IMR-90 (cell line): ENCODE measurements around the gene PF4V1. TPM values are rescaled to one million over a fixed set of nuclear protein-coding genes. Genes with fewer than 3 reads are reported as not detected.

Experiments
- ATAC-seq: fragments of 200-7000 bp; cut with Tn5 transposase; 2 replicates; pipeline ENCODE4 v1.9.1; 2020; ENCODE audit warnings: low read depth, mild to moderate bottlenecking, moderate library complexity
- BruUV-seq: library from RNA; stranded (reverse); fragments of 400-500 nt; replicated peaks from 2 replicates; lab custom pipeline; 2021; lab: Mats Ljungman, UMichigan
- CTCF ChIA-PET: fragments of 300-600 bp; formaldehyde crosslinking; extraction: SDS; loops from one replicate; lab custom pipeline; 2021; ENCODE audit warnings: antibody characterized with exemption; lab: Yijun Ruan, JAX
- POLR2A ChIA-PET: fragments of 300-600 bp; sonication (Branson Sonifier 250); formaldehyde crosslinking; loops from one replicate; lab custom pipeline; 2022; ENCODE audit warnings: antibody characterized with exemption; ENCODE audit not compliant: unreplicated experiment; lab: Charles Lee
- DNase-seq: peaks from one replicate; pipeline ENCODE4 v3.0.0; 2013
- H2AFZ ChIP-seq: replicated peaks from 2 replicates; pipeline ENCODE3; 2013; ENCODE audit warnings: low read length, mild to moderate bottlenecking; ENCODE audit not compliant: poor library complexity
- H2AK5ac ChIP-seq: 2 replicates; pipeline ENCODE4 v1.6.1; 2013; ENCODE audit warnings: low read depth, low read length, inconsistent platforms
- H2AK9ac ChIP-seq: replicated peaks from 2 replicates; pipeline ENCODE3; 2013; ENCODE audit warnings: mild to moderate bottlenecking, low read depth, low read length, moderate library complexity; ENCODE audit not compliant: poor library complexity
- H2BK120ac ChIP-seq: 2 replicates; pipeline ENCODE4 v1.6.1; 2013; ENCODE audit warnings: low read depth, low read length, inconsistent platforms
- H2BK15ac ChIP-seq: 3 replicates; pipeline ENCODE4 v1.6.1; 2013; ENCODE audit warnings: low read depth, low read length, inconsistent platforms
- H2BK20ac ChIP-seq: 2 replicates; pipeline ENCODE4 v1.6.1; 2013; ENCODE audit warnings: low read depth, mild to moderate bottlenecking, inconsistent platforms, low read length, moderate library complexity
- H2BK5ac ChIP-seq: 2 replicates; pipeline ENCODE4 v1.6.1; 2013; ENCODE audit warnings: mild to moderate bottlenecking, low read depth, low read length, inconsistent platforms; ENCODE audit not compliant: poor library complexity, severe bottlenecking
- H3K14ac ChIP-seq: replicated peaks from 2 replicates; pipeline ENCODE4 v1.6.1; 2013; ENCODE audit warnings: low read depth, low read length, inconsistent platforms
- H3K18ac ChIP-seq: 2 replicates; pipeline ENCODE4 v1.6.1; 2013; ENCODE audit warnings: low read depth, low read length, control low read depth
- H3K23ac ChIP-seq: 2 replicates; pipeline ENCODE4 v1.6.1; 2013; ENCODE audit warnings: low read depth, low read length, inconsistent platforms
- H3K27ac ChIP-seq: 2 replicates; pipeline ENCODE4 v1.5.1; 2013; ENCODE audit warnings: mild to moderate bottlenecking, control low read depth, low read length; ENCODE audit not compliant: insufficient read depth
- H3K27me3 ChIP-seq: 2 replicates; pipeline ENCODE4 v1.6.1; 2013; ENCODE audit warnings: low read length; ENCODE audit not compliant: control insufficient read depth, insufficient read depth
- H3K36me3 ChIP-seq: 2 replicates; pipeline ENCODE4 v1.6.1; 2013; ENCODE audit warnings: low read length, mixed read lengths; ENCODE audit not compliant: control insufficient read depth, insufficient read depth
- H3K4ac ChIP-seq: 2 replicates; pipeline ENCODE4 v1.6.1; 2013; ENCODE audit warnings: low read depth, low read length, inconsistent platforms
- H3K4me1 ChIP-seq: 2 replicates; pipeline ENCODE4 v1.6.1; 2013; ENCODE audit warnings: low read length, mixed read lengths; ENCODE audit not compliant: control insufficient read depth, insufficient read depth
- H3K4me2 ChIP-seq: 2 replicates; pipeline ENCODE4 v1.6.1; 2013; ENCODE audit warnings: low read depth, mild to moderate bottlenecking, control low read depth, low read length, moderate library complexity
- H3K4me3 ChIP-seq: 2 replicates; pipeline ENCODE4 v1.5.1; 2013; ENCODE audit warnings: low read depth, mild to moderate bottlenecking, control low read depth, low read length, moderate library complexity; ENCODE audit not compliant: insufficient read depth
- H3K56ac ChIP-seq: 2 replicates; pipeline ENCODE4 v1.6.1; 2013; ENCODE audit warnings: low read length, inconsistent platforms; ENCODE audit not compliant: insufficient read depth; ENCODE audit errors: extremely low read depth
- H3K79me1 ChIP-seq, 2 experiments: 2 replicates each; pipeline ENCODE4 v1.6.1; 2013; ENCODE audit warnings: low read length in 2 of 2, inconsistent platforms in 1 of 2, low read depth in 1 of 2
- H3K9ac ChIP-seq: 2 replicates; pipeline ENCODE4 v1.6.1; 2013; ENCODE audit warnings: low read depth, low read length, control low read depth
- H3K9me1 ChIP-seq: 2 replicates; pipeline ENCODE4 v1.6.1; 2013; ENCODE audit warnings: low read length, inconsistent platforms; ENCODE audit not compliant: insufficient read depth
- H3K9me3 ChIP-seq: 2 replicates; pipeline ENCODE4 v1.6.1; 2013; ENCODE audit warnings: low read length; ENCODE audit not compliant: control insufficient read depth, insufficient read depth
- H4K20me1 ChIP-seq: 2 replicates; pipeline ENCODE4 v1.6.1; 2013; ENCODE audit warnings: low read length, inconsistent platforms; ENCODE audit not compliant: insufficient read depth
- H4K5ac ChIP-seq: 2 replicates; pipeline ENCODE4 v1.6.1; 2013; ENCODE audit warnings: mild to moderate bottlenecking, low read depth, low read length, control low read depth
- H4K8ac ChIP-seq, 2 experiments: 2 replicates each; pipeline ENCODE4 v1.6.1; 2013; ENCODE audit warnings: low read depth in 2 of 2, low read length in 2 of 2, control low read depth in 1 of 2, inconsistent platforms in 1 of 2
- H4K91ac ChIP-seq: 2 replicates; pipeline ENCODE4 v1.6.1; 2013; ENCODE audit warnings: low read depth, low read length, inconsistent platforms; ENCODE audit not compliant: insufficient read depth
- CEBPB ChIP-seq: IDR thresholded peaks from 2 replicates; pipeline ENCODE4 v1.6.1; 2012; ENCODE audit warnings: low read depth, low read length, improper control_type of control experiment
- CTCF ChIP-seq: conservative IDR thresholded peaks from 2 replicates; pipeline ENCODE4 v1.5.1; 2012; ENCODE audit warnings: mild to moderate bottlenecking, low read depth, low read length, improper control_type of control experiment
- ELK1 ChIP-seq: fragments of 150-350 bp; IDR thresholded peaks from 2 replicates; pipeline ENCODE4 v1.6.1; 2016; ENCODE audit warnings: low read depth, mild to moderate bottlenecking, low read length, moderate library complexity, borderline replicate concordance
- FOS ChIP-seq: fragments of 150-350 bp; IDR thresholded peaks from 2 replicates; pipeline ENCODE4 v1.6.1; 2016; ENCODE audit warnings: low read depth, low read length
- MAZ ChIP-seq: IDR thresholded peaks from 2 replicates; pipeline ENCODE4 v1.6.1; 2012; ENCODE audit warnings: low read depth, mild to moderate bottlenecking, low read length, improper control_type of control experiment, moderate library complexity, borderline replicate concordance
- NFE2L2 ChIP-seq: fragments of 150-350 bp; IDR thresholded peaks from 2 replicates; pipeline ENCODE4 v1.6.1; 2016; ENCODE audit warnings: low read depth, mild to moderate bottlenecking, low read length
- POLR2A ChIP-seq: IDR thresholded peaks from 2 replicates; pipeline ENCODE4 v1.6.1; 2012; ENCODE audit warnings: mild to moderate bottlenecking, low read depth, low read length
- RAD21 ChIP-seq: IDR thresholded peaks from 2 replicates; pipeline ENCODE4 v1.6.1; 2012; ENCODE audit warnings: low read length, improper control_type of control experiment
- RCOR1 ChIP-seq: IDR thresholded peaks from 2 replicates; pipeline ENCODE4 v1.6.1; 2012; ENCODE audit warnings: mild to moderate bottlenecking, low read length, improper control_type of control experiment; ENCODE audit not compliant: insufficient replicate concordance
- RFX5 ChIP-seq: IDR thresholded peaks from 2 replicates; pipeline ENCODE4 v1.8.0; 2012; ENCODE audit warnings: low read depth, mild to moderate bottlenecking, low read length, moderate library complexity
- SMC3 ChIP-seq: fragments of 150-350 bp; IDR thresholded peaks from 2 replicates; pipeline ENCODE4 v1.6.1; 2016; ENCODE audit warnings: low read depth, mild to moderate bottlenecking, antibody characterized with exemption, low read length, moderate library complexity
- USF2 ChIP-seq: fragments of 150-350 bp; IDR thresholded peaks from 2 replicates; pipeline ENCODE4 v1.6.1; 2017; ENCODE audit warnings: mild to moderate bottlenecking, antibody characterized with exemption, low read length, low read depth
- dilution Hi-C: fragments of 300-500 bp; cut with HindIII; formaldehyde crosslinking; loops from one replicate; pipeline ENCODE4 v1.14.3; 2018; ENCODE audit warnings: low sequenced_read_pairs; ENCODE audit not compliant: unreplicated experiment
- in situ Hi-C: fragments of 300-500 bp; cut with MboI; formaldehyde crosslinking; loops from 3 replicates; pipeline ENCODE4 v1.14.3; 2019; ENCODE audit warnings: low sequenced_read_pairs, inconsistent platforms, mixed read lengths
- intact Hi-C: fragments of 100-400 bp; cut with micrococcal nuclease; formaldehyde crosslinking; loops from 2 replicates; pipeline ENCODE4 v1.10.0; 2022
- polyA plus RNA-seq, 3 experiments: library from polyadenylated mRNA; depleted of rRNA; stranded (reverse); fragments of >200 nt; gene quantifications; 2 replicates each; pipeline ENCODE4 v1.2.3, GENCODE V29; 2012; ENCODE audit warnings: low replicate concordance in 1 of 3
- total RNA-seq: library from RNA; depleted of rRNA; stranded (reverse); fragments of >200 nt; gene quantifications from 2 replicates; pipeline ENCODE4 v1.2.3, GENCODE V29; 2012

PF4V1 gene
- total and polyA plus RNA-seq, 2 of the 4 experiments (the other 2 are of a cell fraction): not detected

- Histone ChIP-seq H2BK5ac (no peak overlapping the region), H2AK9ac (no peak overlapping the region), H3K14ac (no peak overlapping the region), H2BK120ac (no peak overlapping the region), H3K56ac (no peak overlapping the region), H3K9me3 (peaks cover 4% of the 10 kb centered on the region; the same call in 1 of the 2 replicates), H4K5ac (no peak overlapping the region), H3K27me3 (peaks cover 27% of the 10 kb centered on the region), H3K4me1 (peaks cover 3% of the 10 kb centered on the region; the same call in 1 of the 2 replicates), H4K91ac (no peak overlapping the region), H3K18ac (no peak overlapping the region), H3K4me3 (no peak overlapping the region), H3K9ac (no peak overlapping the region), H3K9me1 (no peaks in the 10 kb centered on the region), H3K4ac (no peak overlapping the region), H3K79me1 (no peaks in the 10 kb centered on the region), H4K20me1 (no peaks in the 10 kb centered on the region), H3K4me2 (no peak overlapping the region), H2AFZ (no peak overlapping the region), H2BK20ac (no peak overlapping the region), H4K8ac (no peak overlapping the region), H3K27ac (no peak overlapping the region), H3K36me3 (no peaks in the 10 kb centered on the region), H3K23ac (no peak overlapping the region), H2AK5ac (no peak overlapping the region), H2BK15ac (no peak overlapping the region)
- dilution Hi-C loops (no loop called here), intact Hi-C loops (loop anchor here (5.0 kb wide), 3 partner anchors 36 to 129 kb away; no protein-coding TSS in a partner anchor), in situ Hi-C loops (no loop called here)
- DNase-seq (no peak), ATAC-seq (no peak)
- no TSS peak for BruUV-seq
- POLR2A ChIA-PET: no interaction called here
- CTCF ChIA-PET: no interaction called here
- TF ChIP-seq CEBPB (no peak), ELK1 (no peak), RCOR1 (no peak), SMC3 (no peak), RFX5 (no peak), USF2 (no peak), NFE2L2 (no peak), CTCF (no peak), POLR2A (no peak), FOS (no peak), MAZ (no peak), RAD21 (no peak)
These were observed 3.4 kb downstream of the PF4V1 start for GRCh38 chr4:73856518-73856917.
